ENCODE results near the gene ATP2B2. TPM values are rescaled to one million over a fixed set of nuclear protein-coding genes. Genes with fewer than 3 reads are reported as not detected.

The ATP2B2 gene
- total RNA-seq, 2 donors from 2014 or later = 0.14 to 0.74 TPM

- H3K27me3 ChIP-seq (replicated peaks; ENCODE audit: insufficient read depth) = no peaks in the 10 kb centered on the region
- no peak overlapping the region for H3K4me3 ChIP-seq
- H3K27ac ChIP-seq = no peak overlapping the region
- DNase-seq (ENCODE audit: low spot score) = no peak
- no peaks in the 10 kb centered on the region for H3K9me3 ChIP-seq
- no peaks in the 10 kb centered on the region for H3K4me1 ChIP-seq (replicated peaks)
- no peaks in the 10 kb centered on the region for H3K36me3 ChIP-seq
- intact Hi-C loops (cut with DNase I) = no loop called here
- WGBS = 89% methylated on average over 15 of the region's 15 CpGs
- TF ChIP-seq CTCF (IDR thresholded peaks at IDR 0.05) (no peak), POLR2AphosphoS5 (IDR thresholded peaks at IDR 0.05) (no peak), POLR2A (IDR thresholded peaks at IDR 0.05) (no peak)
These were observed 112.4 kb downstream of the ATP2B2 start for GRCh38 chr3:10392906-10393461.

GRCh38 chr3:10392244-10392643 lies 113.1 kb downstream of the ATP2B2 start:
- Histone ChIP-seq H3K4me3 (no peak overlapping the region), H3K27me3 (replicated peaks; ENCODE audit: insufficient read depth) (no peaks in the 10 kb centered on the region), H3K9me3 (no peaks in the 10 kb centered on the region), H3K36me3 (no peaks in the 10 kb centered on the region), H3K27ac (no peak overlapping the region), H3K4me1 (replicated peaks) (no peaks in the 10 kb centered on the region)
- TF ChIP-seq POLR2AphosphoS5 (IDR thresholded peaks at IDR 0.05) (no peak), POLR2A (IDR thresholded peaks at IDR 0.05) (no peak), CTCF (IDR thresholded peaks at IDR 0.05) (no peak)
- 60% methylated on average over 4 of the region's 4 CpGs for WGBS
- no peak for DNase-seq (ENCODE audit: low spot score)
- intact Hi-C loops (cut with DNase I) = no loop called here

GRCh38 chr3:10391391-10391790 lies 114.0 kb downstream of the ATP2B2 start:
- intact Hi-C loops (cut with DNase I) = no loop called here
- Histone ChIP-seq H3K9me3 (no peaks in the 10 kb centered on the region), H3K4me1 (replicated peaks) (no peaks in the 10 kb centered on the region), H3K4me3 (no peak overlapping the region), H3K36me3 (no peaks in the 10 kb centered on the region), H3K27me3 (replicated peaks; ENCODE audit: insufficient read depth) (no peaks in the 10 kb centered on the region), H3K27ac (no peak overlapping the region)
- DNase-seq (ENCODE audit: low spot score) = no peak
- TF ChIP-seq POLR2A (IDR thresholded peaks at IDR 0.05) (no peak), CTCF (IDR thresholded peaks at IDR 0.05) (no peak), POLR2AphosphoS5 (IDR thresholded peaks at IDR 0.05) (no peak)
- 55% methylated on average over 9 of the region's 9 CpGs for WGBS

- Histone ChIP-seq H3K4me1 (replicated peaks) (no peaks in the 10 kb centered on the region), H3K27ac (no peak overlapping the region), H3K4me3 (no peak overlapping the region), H3K27me3 (replicated peaks; ENCODE audit: insufficient read depth) (no peaks in the 10 kb centered on the region), H3K36me3 (no peaks in the 10 kb centered on the region), H3K9me3 (no peaks in the 10 kb centered on the region)
- no peak for TF ChIP-seq POLR2AphosphoS5 (IDR thresholded peaks at IDR 0.05)
- TF ChIP-seq CTCF (IDR thresholded peaks at IDR 0.05) = no peak
- DNase-seq (ENCODE audit: low spot score) = no peak
- intact Hi-C loops (cut with DNase I) = no loop called here
- WGBS = 81% methylated on average over 7 of the region's 7 CpGs
These were observed 114.6 kb downstream of the ATP2B2 start for GRCh38 chr3:10390641-10391373.

GRCh38 chr3:10389995-10390394 lies 115.4 kb downstream of the ATP2B2 start:
- no peaks in the 10 kb centered on the region for H3K36me3 ChIP-seq
- no peaks in the 10 kb centered on the region for H3K4me1 ChIP-seq (replicated peaks)
- H3K27me3 ChIP-seq (replicated peaks; ENCODE audit: insufficient read depth) = no peaks in the 10 kb centered on the region
- 72% methylated on average over 2 of the region's 2 CpGs for WGBS
- TF ChIP-seq CTCF (IDR thresholded peaks at IDR 0.05) (no peak), POLR2A (IDR thresholded peaks at IDR 0.05) (no peak), POLR2AphosphoS5 (IDR thresholded peaks at IDR 0.05) (no peak)
- intact Hi-C loops (cut with DNase I) = no loop called here
- H3K27ac ChIP-seq = no peak overlapping the region
- H3K9me3 ChIP-seq = no peaks in the 10 kb centered on the region
- no peak for DNase-seq (ENCODE audit: low spot score)
- H3K4me3 ChIP-seq = no peak overlapping the region
